HepG2 (cell line): Measurements from ENCODE around the gene SF1.

Experiments used
- DNMT3B ChIP-seq: conservative IDR thresholded peaks from 2 replicates; pipeline ENCODE4 v1.6.1; 2016; ENCODE audit warnings: missing biosample characterization, control low read depth
- FOXM1 ChIP-seq: sonication (generic); formaldehyde crosslinking; IDR thresholded peaks from 2 replicates; pipeline ENCODE4 v1.5.0; 2020; ENCODE audit warnings: missing genetic modification reagents
- JUND ChIP-seq: sonication (generic); formaldehyde crosslinking; IDR thresholded peaks from 2 replicates; pipeline ENCODE4 v1.8.0; 2022; ENCODE audit warnings: mild to moderate bottlenecking, missing genetic modification reagents

DNA sequence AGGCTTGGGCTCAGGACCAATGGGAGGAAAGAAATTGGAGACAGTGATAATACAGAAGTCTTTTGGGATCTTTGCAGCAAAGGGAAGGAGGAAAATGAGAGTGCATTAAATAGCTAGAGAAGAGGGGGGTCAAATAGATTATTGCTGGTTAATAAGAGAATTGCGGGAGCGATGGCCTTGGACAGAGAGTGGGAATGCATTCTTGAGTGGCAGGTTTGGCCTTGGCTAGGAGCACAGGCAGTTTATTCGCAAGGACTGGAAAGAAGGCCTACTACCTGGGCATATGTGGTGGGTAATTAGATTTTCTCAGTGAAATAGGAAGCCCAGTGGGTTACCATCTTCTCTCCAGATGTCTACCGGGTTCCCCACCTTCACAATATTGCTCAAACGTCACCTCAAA lies 35.5 kb upstream of the SF1 start:
- TF ChIP-seq FOXM1 (CRISPR knock-in tag) (no peak), JUND (CRISPR knock-in tag) (no peak), DNMT3B (CRISPR knock-in tag) (no peak)
